GM12873 (cell line): Measurements from ENCODE around the gene SCFD2.

Experiments
- CTCF ChIP-seq: IDR thresholded peaks from 2 replicates; pipeline ENCODE4 v1.5.1; 2012; ENCODE audit warnings: low read depth, mild to moderate bottlenecking, moderate library complexity, low read length, control low read depth; ENCODE audit not compliant: insufficient read depth; ENCODE audit errors: missing control alignments

SCFD2 gene

GRCh38 chr4:53132132-53132891 is 233.5 kb downstream of the SCFD2 start:
- no peak for TF ChIP-seq CTCF

- TF ChIP-seq CTCF = no peak
Measured at GRCh38 chr4:53131562-53131925, 234.3 kb downstream of the SCFD2 start.

GRCh38 chr4:53130896-53131561 is 234.8 kb downstream of the SCFD2 start:
- TF ChIP-seq CTCF = no peak

GRCh38 chr4:53128706-53129357 is 237.0 kb downstream of the SCFD2 start:
- no peak for TF ChIP-seq CTCF

GRCh38 chr4:53128231-53128630 is 237.6 kb downstream of the SCFD2 start:
- no peak for TF ChIP-seq CTCF

GRCh38 chr4:53127365-53127764 is 238.5 kb downstream of the SCFD2 start:
- TF ChIP-seq CTCF = no peak

- no peak for TF ChIP-seq CTCF
Measured at GRCh38 chr4:53126099-53126498, 239.8 kb downstream of the SCFD2 start.
